ENCODE measurements around the gene CLCNKB. TPM values are rescaled to one million over a fixed set of nuclear protein-coding genes. Genes with fewer than 3 reads are reported as not detected.

The CLCNKB gene
- total RNA-seq, 1 donor from 2014 or later: 2.5 TPM

DNA sequence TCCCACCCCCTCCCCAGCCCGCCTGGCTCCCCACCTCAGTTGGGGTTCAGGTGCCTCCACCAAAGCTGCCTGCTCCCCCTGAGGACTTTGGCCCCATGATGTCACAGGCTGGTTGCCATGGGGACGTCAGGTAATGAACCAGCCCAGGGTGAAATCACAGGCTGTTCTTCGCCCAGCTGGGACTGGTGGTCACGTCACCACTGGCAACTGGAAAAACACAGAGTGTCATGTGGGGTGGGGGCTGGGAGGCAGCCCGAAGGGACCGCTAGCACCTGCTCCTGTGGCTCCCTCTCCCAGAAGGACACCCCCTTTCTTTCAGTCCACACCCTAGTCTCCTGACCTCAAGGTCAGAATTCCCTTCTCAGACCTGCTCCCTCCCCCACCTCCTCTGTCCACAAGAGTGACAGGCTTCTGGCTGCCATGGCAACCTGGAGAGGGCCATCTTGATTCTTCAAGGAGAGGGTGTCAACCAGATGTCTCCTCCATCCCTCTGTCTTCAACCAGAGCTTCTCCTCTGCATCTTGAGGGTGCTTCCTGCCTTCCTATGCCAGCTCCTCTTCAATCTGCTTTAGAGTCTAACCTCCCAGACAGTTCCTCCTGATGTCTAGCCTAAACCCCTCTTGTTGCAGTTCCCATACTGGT lies 23.7 kb downstream of the CLCNKB start:
- ATAC-seq (ENCODE audit: poor library complexity) (peak; percentile 52), DNase-seq (no peak)
- intact Hi-C loops (cut with DNase I): no loop called here

DNA sequence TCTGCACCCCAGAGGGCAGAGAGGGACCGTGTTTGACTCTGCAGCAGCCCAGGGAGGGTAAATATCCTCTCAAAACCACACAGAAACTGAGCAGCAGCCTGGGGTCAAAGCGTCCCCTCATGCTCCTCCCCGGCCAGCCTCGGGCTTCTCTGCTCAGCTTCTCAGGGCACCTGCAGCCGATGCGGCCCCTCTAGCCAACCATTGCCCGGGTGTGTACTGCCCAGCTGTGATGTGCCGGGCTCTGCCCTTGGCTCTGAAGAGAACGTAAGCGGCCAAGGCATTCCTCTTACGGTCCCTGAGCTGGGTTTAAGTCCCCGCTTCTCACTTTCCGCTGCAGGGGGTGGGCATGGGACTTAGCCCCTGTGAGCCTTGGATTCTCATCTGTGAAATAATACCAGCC lies 24.4 kb downstream of the CLCNKB start:
- ATAC-seq (ENCODE audit: poor library complexity) (peak; percentile 2), DNase-seq (no peak)
- intact Hi-C loops (cut with DNase I): no loop called here

DNA sequence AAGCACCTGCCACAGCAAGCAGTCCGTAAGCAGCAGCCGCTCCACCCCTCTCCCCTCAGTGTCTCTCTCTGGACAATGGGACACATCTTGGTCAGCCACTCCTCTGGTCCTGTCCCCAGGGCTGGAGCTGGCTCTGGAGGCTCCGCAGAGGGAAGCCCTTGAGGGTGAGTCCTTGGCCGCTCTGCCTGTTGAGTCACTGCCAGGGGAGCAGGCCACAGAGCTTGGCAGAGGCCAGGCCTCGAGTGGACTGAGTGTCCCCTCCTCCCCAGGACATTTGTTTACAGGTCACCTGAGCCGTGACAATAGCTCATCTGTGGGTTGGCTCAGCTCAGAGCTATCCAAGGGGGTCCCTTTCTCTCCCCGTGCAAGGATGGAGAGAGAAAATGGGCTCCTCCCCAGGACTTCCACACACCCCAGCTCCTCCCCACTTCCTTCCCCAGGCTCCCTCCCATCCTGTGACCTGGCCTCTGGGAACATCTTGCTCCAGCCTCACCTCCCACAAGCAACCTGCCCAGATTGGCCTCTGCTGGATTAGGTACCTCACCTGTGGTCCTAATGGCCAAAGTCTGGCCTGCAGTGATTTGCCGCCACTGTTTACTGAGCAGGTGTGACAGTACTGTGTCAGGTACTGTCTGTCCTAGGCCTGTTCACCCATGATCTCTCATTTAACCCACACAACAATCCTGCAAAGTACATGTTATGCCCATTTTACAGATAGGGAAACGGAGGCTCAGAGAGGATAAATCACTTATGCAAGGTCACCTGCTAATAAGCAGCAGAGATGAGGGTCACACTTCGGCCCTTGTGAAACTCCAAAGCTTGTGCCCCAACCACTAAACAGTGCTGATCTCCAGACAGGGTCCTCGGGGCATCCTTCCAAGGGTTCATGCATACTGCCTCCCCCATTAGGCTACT lies 25.0 kb downstream of the CLCNKB start:
- ATAC-seq (ENCODE audit: poor library complexity) (peak; percentile 81), DNase-seq (peak; percentile 78)
- intact Hi-C loops (cut with DNase I): no loop called here

DNA sequence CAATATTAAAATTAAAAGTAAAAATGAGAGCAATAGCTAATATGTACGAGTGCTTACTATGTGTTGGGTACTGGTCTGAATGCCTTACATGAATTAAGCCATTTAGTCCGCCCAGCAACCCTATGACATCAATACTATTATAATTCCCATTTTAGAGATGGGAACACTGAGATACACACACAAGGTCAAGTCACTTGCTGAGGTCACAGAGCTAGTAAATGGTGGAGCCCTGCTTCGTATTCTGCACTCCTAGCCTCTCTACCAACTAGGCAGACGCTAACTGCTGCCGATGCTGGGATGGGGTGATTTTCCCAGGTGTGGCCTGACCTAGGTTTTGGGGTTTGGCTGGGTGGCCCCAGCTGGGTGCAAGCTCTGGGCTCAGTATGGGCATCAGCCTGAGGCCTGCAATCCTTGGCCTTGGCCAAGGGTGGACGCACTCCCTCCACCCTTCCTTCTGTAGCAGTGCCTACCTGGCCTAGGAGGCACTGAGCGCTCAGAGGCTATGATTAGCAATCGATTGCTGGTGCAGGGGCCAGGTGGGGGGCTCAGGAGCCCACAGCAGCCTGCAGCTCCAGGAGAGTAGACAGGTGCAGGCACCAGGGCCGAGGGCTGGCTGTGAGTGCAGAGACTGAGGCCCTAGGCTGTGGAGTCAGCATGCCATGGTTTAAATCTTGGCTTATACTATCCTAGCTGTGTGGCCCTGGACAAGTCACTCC lies 27.2 kb downstream of the CLCNKB start:
- ATAC-seq (ENCODE audit: poor library complexity) (no peak), DNase-seq (no peak)
- intact Hi-C loops (cut with DNase I): loop anchor here (5.0 kb wide), 1 partner anchor 292 kb away; no protein-coding TSS in a partner anchor

DNA sequence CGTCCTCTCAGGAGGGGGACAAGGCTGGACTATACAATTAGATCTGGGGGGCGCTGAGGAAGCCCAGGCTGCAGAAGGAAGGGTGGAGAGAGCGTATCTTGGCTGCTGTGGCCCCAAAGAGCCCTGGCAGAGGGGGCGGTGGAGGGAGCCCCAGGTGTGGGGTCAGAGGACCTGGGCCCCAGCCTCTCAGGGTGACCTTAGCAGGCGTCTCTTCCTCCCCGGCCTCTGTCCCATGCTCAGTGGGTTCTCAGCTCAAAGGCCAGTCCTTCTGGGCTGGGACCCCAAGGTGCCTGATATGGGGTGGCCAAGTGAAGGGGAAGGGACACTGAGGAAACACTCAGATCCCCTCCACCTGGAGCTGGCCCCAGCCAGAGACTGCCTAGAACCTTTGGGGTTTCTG lies 28.0 kb downstream of the CLCNKB start:
- intact Hi-C loops (cut with DNase I): loop anchor here (5.0 kb wide), 1 partner anchor 291 kb away; no protein-coding TSS in a partner anchor
- ATAC-seq (ENCODE audit: poor library complexity): no peak
- DNase-seq: no peak

DNA sequence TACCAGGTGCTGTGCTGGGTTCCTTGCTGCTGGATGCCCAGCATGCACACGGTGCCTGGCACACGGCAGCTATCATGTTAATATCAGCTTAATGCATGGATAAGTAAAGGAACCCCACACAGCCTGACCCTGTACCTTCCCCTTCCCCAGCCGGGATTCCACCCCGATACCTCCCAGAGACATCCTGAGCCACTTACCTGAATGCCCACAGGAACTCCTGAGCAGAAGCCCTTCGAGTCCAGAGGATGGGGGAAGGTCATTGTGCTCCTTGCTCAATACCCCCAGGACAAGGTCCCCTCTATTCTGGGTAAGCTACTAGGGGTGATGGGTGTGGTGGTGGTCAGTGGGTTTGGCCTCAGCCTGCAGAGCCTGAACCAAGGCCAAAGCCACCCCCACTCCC lies 28.5 kb downstream of the CLCNKB start:
- DNase-seq (no peak), ATAC-seq (ENCODE audit: poor library complexity) (no peak)
- intact Hi-C loops (cut with DNase I): loop anchor here (5.0 kb wide), 1 partner anchor 290 kb away; no protein-coding TSS in a partner anchor

DNA sequence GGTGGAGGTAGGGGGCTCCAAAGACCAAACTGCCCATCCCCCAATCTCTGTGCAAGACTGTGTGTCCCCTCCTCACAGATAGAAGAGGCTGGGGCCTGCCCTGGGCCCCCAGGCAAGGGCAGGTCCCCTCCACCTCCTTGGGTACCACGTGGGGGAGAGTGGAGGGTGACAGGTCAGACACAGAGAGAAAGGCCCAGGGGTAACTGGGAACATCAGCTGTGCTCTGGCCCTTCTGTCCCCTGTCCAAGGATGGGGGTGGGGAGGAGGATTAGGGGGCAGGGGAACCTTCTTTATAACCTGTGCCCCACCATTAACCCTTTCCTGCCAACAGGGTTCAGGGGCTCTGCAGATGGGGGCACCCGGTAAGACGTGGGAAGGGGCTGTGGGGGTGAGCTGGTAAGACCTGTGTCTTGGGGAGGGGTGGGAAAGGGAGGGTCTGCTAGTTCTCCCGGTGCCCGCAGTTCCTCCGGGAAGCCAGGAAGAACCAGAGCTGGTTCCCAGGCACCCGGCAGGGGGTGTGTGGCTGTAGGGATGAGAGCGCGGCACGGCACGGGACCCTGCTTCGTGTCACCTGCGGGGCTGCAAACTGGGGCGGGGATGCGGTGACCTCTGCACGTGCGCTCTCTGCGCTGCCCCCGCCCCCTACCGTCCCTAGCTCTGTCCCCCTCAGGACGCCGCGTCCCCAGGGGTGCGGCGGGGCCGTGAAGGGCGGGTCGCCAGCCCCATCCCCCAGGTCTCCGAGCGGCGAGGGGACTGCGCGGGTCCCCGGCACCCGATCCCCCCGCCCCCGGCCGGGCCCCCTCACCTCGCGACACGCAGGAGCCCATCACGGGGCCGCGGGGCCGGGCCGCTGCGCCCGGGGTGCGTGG lies 29.3 kb downstream of the CLCNKB start:
- no peak for DNase-seq
- intact Hi-C loops (cut with DNase I): loop anchor here (5.0 kb wide), 1 partner anchor 289 kb away; no protein-coding TSS in a partner anchor
- no peak for ATAC-seq (ENCODE audit: poor library complexity)

DNA sequence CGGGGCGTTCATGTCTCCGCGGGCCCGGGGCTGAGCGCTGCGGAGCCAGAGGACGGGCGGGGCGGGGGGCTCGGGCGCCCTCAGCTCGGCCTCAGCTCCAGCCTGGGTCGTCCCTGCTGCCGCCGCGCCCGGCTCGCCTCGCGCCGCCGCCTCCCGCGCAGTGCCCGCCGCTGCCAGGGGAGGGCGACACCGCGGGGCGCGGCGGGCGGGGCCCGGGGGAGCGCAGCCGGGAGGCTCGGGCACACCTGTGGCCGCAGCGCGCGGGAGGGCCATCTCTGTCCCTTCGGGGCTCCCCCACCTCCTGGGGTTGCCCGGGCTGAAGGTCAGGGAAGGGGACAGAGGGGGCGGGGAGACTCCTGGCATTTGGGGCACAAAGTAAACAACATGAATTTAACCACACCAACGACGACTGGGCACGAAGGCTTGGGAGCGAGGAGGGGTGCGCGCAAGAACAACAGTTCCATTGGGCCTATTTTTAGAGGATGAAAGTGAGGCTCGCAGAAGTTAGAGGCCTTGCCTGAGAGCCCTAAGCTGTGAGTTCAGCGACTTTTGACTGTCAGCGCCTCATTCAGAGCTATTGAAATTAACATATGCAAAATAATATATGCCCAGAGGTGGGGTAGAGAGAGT lies 30.0 kb downstream of the CLCNKB start, which contains the start of gene FAM131C:
TSS of gene FAM131C (minus strand) at position 162 of the 630 bp plus-strand sequence. CDS start 209 bp downstream, outside the sequence.
- DNase-seq (no peak), ATAC-seq (ENCODE audit: poor library complexity) (peak; percentile 28)
- intact Hi-C loops (cut with DNase I): loop anchor here (5.0 kb wide), 1 partner anchor 289 kb away; no protein-coding TSS in a partner anchor

DNA sequence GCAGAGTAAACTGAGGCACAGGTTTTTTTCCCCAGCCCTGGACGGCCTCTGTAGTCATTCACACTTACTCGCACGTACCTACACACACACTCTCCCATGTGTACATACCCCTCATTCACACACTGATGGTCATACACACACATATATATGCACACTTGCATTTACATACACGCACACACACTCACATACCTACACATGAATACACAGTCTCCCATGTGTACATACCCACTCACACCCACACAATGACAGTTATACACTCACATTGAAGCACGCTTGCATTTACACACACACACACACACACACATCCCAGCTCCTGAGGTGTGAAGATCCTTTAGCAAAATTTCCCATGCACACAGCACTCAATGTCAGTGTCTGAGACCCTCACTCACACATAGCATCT lies 30.6 kb downstream of the CLCNKB start:
- ATAC-seq (ENCODE audit: poor library complexity) (no peak), DNase-seq (no peak)
- intact Hi-C loops (cut with DNase I): loop anchor here (5.0 kb wide), 1 partner anchor 288 kb away; no protein-coding TSS in a partner anchor

DNA sequence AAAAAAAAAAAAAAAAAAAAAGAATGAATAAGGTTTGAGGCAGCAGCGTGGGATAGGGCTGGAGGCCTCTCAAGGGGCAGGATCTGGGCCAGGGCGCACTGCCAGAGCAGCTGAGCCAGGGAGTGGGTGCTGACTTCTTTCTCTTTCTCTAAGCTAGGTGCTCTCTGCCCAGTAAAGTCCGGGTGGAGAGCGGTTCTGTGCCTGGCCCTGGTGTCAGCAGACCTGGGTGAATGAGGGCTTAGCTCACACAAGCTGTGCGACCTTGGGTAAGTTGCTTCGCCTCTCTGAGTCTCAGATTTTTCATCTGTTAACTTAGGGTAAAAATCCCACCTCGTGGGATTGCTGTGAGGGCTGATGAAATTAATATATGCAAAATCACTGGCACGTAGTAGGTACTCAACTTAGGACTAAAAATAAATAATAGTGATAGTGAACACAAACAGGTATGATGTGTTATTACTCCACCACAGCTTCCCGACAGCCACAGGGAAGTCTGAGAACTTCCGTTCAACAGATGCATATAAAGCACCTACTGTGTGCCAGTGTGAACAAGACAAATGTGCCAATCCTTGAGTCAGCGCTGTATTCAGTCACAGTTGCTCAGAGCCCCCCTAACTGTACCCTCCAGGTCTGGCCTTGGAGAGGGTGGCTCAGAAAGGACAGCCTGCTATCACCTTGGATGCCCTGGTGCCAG lies 31.9 kb downstream of the CLCNKB start:
- DNase-seq (peak; percentile 66), ATAC-seq (ENCODE audit: poor library complexity) (peak; percentile 47)
- intact Hi-C loops (cut with DNase I): no loop called here

DNA sequence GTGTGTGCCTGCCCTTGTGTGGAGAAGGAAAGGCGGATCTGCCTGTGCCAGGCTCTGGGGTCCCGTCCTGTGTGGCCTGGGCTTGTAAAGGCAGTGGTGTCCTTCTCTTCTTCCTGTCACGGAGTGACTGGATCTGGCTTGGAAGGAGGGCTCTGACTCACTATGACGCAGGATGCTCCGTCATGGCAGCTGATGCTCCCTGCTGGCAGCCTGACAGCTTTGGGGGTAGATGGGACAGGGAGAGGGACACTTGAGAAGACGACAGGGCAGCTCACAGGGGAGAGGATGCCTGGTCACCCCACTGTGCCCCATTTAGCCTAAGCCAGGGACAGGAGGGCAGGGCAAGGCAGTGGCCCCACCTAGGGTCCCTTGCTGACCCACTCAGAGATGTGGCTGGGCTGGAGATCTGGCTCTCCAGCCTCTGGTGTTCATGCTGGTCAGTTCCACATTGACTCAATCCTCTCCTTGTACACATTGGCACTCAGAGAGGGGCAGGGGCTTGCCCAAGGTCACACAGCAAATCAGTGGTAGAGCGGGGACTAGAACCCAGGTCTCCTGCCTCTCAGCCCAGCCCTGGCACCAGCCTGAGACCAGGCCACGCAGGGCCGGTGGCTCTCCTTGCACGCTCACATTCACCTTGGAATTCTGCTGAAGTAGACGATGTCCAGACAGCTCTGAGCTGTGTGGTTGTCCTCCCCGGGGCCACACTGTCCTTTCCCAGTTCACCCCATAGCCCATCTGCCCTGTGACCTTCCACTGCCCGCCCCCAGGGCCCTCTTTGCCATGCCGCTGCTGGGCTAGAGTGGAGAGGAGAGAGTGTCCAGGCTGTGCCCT lies 32.7 kb downstream of the CLCNKB start:
- intact Hi-C loops (cut with DNase I): no loop called here
- DNase-seq (no peak), ATAC-seq (ENCODE audit: poor library complexity) (no peak)

DNA sequence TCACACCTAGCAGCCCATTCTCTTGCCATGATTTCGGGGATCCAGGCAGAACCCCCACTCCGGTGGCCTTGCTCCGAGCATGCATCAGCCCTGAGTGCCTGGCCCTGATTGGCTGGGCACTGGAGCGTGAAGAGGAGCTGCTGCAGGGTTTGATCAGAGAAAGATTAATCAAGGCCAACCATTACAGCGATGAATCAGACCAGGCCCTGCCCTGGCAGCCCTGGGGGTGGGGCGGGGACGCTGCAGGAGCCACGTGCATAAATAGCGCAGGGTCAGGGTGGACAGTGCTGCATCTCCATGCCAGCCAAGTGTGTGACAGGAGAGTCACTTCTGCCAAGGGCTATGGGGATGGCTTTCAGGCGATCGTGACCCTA lies 33.3 kb downstream of the CLCNKB start:
- DNase-seq (no peak), ATAC-seq (ENCODE audit: poor library complexity) (peak; percentile 37)
- intact Hi-C loops (cut with DNase I): no loop called here

DNA sequence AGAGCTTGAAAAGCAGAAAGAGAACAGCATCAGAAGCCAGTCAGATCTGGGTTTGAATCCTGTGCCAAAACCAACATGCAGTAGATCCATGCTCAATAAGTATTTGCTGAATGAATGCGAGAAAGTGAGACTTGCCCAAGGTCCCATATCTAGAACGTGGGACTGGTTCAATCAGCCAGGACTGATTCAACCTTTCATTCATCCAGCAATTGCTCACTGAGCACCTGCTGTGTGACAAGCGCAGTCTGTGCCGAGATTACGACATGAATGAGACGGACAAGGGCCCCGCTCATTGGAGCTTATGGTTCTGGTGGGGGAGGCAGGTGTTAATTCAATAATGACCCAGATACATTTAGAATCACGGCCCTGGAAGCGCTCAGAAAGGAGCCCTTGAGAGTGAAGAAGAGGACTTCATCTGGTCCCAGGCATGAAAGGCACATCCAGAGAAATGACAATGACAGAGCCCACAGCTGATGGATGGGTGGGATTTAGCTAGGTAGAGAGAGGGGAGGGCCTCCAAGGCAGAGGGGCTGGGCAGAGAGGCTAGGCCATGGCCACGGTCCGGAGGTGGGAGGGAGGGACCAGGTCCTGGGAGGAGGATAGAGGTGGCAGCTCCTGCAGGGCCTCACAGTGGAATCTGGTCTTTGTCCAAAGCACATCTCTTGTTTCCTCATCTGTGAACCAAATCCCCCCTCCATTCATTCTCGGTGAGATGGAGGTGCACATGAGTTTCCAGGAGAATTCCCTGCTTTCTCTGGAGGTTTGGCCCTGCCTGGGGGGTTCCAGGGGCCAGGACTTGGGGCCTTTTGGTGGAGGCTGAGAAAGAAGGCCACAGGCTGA lies 34.0 kb downstream of the CLCNKB start:
- ATAC-seq (ENCODE audit: poor library complexity): no peak
- intact Hi-C loops (cut with DNase I): no loop called here
- no peak for DNase-seq

DNA sequence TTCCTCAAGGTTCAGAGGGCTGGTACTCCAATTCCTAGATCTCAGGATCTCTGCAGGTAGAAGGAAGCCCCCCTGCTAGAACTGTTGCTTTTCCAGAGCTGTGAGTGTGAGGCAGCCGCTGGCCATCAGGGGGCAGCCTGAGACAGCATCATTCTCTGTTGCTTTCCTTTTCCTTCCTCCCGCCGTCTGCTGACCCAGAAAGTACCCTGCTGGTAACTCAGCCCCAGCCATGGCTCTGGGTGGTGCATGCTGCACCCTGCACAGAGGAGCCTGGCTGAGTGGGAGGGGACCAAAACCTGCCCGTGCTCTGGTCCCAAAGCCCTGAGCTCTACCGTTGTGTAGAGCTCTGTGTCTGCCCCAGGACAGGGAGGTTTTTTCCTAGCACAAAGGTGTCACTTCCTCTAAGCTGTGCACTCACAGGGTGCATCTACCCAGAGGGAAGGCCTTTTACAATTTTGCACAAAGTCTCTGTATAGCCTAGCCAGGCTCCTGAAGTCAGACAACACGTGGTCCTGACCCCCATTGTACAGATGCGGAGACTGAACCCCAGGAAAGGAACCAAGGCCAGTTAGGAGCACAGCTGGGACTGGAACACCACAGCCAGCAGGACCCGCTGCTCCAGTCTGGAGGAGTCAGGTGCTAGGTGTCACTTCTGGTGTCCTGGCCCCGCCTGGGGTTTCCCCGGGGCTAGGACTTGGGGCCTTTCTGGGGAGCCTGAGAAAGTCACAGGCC lies 35.5 kb downstream of the CLCNKB start:
- intact Hi-C loops (cut with DNase I): loop anchor here (1.0 kb wide), 1 partner anchor 108 kb away; no protein-coding TSS in a partner anchor
- peak; percentile 84 for DNase-seq
- ATAC-seq (ENCODE audit: poor library complexity): peak; percentile 73

Data from Right ventricle myocardium superior (tissue), 1 donor.